HG03520 (cell line): ENCODE results near the gene LRP2BP.

Experiments used
- ATAC-seq: cut with Tn5 transposase; IDR thresholded peaks from one replicate; pipeline ENCODE4 v1.9.1; 2021; ENCODE audit warnings: mild to moderate bottlenecking, moderate library complexity; ENCODE audit not compliant: unreplicated experiment

Gene LRP2BP

DNA sequence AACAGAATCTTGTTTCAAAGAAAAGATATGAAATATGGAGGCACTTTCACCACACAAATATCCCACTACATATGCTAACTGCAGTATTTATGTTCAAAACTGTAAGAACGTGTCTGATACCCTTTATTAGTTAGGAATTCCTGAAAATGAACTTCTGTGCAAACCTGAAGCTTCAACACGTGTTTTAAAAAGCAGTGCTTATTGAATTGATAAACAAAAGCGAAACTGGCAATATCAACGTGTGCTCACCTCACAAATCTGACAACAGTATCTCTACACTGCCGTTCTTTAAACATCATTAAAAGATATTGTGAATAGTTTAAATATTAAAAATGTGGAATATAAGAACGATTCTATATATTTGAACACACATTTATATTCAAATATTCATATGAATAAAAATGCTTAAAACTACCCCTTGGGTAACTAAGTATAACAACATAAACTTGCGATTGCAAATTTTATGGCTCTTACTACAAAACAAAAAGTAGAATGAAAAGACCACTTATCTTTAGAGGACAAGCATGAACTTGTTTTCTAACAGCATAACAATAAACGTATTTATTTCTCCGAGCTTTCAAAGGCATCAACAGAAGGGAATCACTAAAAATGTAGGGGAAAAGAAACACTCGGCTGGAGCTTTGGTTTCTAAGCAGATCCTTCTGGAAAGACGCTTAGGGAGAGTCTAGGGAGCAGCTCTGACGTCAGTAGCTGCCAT lies at the start of gene LRP2BP:
TSS of gene LRP2BP (minus strand) at position 687 of the 718 bp plus-strand sequence. CDS start 17,738 bp downstream, outside the sequence.
- no peak for ATAC-seq

DNA sequence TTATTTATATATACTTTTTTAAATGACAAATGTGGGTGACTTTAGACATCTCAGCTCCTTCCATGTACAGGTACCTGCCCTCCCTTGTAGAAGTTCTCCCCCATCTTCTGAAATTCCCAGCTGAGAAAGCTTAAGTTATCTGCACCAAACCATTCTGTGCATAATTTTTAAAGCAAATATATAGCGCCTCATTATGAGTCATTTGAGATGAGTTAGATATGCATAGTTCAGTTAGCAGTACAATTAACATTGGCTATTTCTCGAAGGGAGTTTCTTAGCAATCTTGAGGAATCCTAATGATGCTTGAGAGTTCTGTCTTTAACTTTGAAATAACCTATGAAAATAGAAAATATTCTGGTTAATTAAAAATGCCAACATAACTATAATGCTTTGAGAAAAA lies 49.5 kb upstream of the LRP2BP start:
- ATAC-seq: no peak

DNA sequence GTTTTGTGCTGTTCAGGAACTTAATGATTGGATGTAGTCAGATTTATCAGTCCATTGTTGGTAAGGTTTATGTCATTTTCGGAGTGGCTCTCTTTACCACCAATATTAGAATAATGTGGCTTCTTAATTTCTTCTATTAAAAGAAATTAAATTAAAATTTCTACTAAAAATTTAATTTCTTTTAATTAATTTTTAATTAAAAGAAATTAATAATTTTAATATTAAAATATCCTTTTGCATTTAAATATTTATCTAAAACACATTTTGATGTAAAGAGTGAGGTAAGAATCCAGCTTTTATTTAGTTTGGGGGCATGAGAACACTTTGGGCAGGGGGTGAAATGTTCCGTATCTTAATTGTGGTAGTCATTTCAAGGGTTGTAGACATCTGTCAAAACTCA lies 45.8 kb upstream of the LRP2BP start:
- ATAC-seq: no peak

DNA sequence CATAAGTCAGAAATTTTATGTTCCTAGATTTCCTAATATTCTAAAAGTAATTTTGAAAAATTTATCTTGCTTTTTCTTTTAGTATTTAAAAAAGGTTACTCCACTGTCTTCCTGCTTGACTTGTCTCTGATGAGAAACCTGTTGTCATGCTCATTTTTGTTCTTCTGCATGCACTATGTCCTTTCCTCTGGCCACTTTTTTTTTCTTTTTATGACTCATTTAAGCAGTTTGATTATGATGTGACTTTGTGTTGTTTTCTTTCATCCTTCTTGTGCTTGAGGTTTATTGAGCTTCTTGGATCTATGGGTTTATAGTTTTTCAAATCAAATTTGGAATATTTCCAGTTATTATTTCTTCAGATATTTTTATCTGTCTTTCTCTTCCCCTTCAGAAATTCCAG lies 42.1 kb upstream of the LRP2BP start:
- ATAC-seq: no peak

DNA sequence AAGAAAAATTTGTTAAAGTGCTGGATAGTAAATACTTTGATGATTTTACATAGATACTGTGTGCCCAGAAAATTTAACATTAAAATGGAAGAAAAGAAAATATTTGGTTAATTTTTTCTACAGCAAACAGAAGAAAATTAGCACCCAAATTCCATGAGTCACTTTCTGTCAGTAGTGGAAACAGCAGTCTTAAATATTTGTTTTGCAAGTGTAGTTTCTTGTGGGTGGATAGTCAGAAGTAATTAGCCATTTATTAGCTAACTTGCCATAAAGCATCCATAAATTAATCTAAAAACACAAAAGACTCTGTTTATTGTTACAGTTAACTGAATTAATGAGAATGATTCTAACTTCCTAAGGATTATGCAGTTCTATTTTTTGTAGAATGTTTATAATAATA lies 39.7 kb upstream of the LRP2BP start:
- no peak for ATAC-seq

DNA sequence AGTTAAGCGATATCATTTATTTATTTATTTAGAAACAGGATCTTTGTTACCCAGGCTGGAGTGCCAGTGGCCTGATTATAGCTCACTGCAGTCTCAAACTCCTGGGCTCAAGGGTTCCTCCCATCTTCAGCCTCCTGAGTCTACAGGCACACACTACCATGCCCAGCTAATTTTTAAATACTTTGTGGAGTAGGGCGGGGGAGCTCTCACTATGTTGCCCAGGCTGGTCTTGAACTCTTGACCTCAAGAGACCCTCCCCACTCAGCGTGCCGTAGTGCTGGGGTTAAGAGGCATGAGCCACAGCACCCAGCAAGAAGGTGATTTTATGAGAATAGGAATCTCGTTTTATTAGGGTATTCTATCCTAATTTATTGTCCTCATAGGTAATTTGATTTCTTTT lies 33.9 kb upstream of the LRP2BP start:
- no peak for ATAC-seq

DNA sequence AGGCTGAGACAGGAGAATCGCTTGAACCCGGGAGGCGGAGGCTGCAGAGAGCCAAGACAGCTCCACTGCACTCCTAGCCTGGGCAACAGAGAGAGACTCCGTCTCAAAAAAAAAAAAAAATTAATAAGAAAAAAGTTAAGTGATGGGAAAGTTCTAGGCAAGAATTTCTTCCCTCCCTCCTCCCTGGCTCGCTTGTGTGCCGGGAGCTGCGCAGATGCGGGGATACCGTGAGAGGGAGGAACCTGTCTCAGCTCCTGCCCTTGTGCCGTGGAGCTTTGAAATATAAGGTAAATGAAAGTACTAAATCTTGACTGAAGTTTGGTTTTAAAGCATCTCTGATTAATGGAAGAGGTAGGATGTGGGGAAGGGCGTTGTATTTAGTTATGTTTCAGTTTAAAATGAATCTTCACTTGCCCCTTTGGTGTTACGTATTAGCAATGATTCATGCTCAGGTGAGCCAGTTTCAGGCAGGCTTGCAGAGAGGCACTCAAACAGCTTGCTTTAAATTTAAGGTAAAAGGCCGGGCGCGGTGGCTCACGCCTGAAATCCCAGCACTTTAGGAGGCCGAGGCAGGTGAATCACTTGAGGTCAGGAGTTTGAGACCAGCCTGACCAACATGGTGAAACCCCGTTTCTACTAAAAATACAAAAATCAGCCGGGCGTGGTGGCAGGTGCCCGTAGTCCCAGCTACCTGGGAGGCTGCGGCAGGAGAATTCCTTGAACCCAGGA lies 31.4 kb upstream of the LRP2BP start:
- ATAC-seq: no peak

DNA sequence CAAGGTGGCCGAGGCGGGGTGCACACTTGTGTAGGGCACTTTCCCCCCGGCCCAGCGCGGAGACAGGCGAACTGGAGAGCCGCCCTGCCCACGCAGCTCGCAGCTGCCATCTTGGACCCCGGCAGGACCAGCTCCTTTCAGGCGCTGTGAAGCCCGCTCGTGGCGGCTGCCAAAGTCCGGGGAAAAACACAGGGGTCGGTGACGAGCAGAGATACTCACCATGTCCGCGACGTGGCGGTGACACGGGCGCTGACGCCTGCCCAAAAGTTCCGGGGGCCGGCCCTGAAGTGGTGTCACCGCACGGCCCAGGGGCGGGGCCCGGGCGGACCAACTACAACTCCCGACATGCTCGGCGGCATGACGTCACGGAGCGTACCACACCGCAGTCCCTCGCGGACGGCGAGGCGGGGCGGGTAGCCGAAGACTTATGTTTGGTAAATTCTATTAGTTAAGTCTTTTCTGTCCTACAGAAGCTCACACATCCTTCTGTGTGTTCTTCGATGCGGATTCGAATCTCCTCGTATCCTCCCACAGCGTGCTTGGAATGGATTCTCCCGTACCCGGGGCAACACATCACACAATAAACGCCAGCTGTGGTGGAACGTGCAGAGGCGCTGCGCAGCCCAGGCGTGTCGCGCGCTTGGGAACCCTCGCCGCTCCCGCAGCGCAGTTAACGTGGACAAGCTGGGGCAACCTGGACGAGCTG lies 30.1 kb upstream of the LRP2BP start, which contains the start of gene UFSP2:
TSS of gene UFSP2 (minus strand) at position 318 of the 706 bp plus-strand sequence. CDS start at position 222, 96 bp downstream.
- ATAC-seq: peak; percentile 91

DNA sequence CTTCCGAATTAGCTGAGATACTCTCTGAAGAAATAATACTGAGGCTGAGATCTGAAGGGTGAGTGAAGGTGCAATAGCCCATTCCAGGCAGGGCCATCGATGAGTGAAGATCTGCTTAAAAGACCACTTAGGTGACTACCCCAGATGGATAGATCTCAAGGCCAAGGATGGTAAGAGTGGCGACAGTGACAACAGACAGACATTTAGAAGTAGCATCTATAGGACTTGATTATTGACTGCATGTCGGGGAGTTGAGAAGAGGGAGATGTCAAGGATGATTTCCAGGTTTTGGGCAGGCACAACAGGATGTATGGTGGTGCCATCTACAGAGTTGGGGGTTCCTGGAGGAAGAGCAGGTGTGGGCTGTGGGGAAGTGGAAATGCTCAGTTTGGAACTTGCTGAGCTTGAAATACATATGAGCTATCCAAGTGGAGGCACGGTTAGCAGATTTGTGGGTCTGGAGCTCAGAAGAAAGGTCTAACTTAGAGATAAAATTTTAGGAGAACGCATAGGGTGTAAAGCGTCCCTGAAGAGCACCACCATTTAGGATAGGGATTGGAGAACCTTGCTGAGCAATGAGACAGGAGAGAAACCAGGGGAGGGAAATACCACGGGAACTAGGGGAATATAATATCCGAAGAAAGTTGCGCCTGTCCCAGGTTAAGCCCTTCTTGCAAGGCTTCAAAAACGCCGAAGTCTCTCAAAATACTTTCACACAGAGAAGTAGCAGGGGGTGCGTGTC lies 29.4 kb upstream of the LRP2BP start:
- no peak for ATAC-seq

DNA sequence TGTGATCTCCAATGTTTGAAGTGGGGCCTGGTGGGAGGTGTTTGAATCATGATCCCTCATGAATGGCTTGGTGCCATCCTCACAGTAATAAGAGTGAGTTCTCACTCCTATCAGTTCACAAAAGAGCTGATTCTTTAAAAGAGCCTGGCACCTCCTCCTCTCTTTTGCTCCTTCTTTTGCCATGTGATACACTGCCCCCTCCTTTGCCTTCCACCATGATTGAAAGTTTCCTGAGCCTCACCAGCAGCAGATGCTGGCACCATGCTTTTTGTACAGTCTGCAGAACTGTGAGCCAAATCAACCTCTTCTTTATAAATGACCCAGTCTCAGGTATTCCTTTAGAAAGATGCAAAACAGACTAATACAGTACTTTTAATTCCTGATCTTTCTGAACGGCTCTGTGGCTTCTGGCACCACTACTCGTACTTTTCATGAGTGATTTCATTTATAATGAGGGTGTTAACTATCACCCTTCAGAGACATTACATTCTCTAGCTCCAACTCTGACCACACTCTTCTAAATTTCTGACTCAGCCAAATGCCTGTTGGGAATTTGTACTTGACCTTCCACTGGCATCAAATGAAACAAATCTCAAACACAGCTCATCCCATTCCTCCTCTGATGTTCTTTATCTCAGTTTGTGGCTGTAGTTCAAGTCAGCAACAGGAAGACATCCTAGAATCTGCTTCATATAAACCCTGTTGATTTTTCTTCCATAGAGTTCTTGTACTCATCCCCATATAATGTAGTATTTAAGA lies 25.8 kb upstream of the LRP2BP start:
- no peak for ATAC-seq

DNA sequence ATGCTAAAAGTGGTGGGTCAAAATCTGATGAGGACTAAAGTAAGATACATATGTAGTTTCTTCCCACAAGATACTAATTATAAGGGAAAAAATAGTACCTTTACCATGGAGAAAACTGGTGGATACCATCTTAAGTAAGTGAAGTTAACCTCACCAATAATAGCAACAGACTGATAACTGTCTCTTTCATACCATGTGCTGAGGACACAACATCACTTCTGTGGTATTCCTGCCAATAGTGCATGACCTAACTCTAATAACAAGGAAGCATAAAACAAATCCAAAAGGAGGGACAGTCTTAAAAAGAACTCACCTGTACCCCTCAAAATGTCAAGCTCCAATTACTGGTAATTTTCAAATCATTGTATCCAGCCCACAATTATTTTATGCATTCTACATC lies 21.2 kb upstream of the LRP2BP start:
- ATAC-seq: no peak

DNA sequence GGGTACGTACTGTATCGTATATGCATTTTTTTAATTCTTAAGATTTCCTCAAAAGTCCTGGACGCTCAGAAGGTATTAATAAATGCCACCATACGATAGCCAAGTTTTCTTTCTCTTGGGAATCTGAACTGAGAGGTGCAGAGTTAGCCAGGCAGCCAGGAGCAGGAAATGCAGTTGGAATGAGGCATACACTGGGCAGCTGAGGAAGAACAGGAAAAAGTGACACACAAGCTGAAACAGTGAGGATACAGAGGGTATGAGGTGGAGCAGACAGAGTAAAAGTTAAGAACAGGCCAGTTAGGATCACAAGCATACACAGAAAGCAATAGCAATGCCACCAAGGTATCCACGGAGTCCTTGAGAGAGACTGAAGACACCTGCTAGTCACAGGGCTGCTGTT lies 16.7 kb upstream of the LRP2BP start:
- no peak for ATAC-seq

DNA sequence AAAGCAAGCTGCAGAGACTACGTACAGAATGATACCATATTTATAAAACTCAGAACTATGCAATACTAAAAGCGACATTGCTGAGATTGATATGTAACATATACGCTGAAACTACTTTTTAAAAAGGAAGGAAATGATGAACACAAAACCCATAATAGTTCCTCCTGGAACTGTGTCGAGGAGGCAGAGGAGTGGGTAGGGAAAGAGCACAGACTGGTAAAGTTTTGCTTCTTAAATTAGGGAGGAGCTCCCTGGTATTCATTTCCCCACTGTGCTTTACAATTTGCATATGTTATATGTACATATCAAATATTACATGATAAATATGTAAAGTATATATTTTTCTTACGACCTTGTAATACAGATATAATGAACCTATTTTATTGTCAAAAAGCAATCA lies 16.1 kb upstream of the LRP2BP start:
- ATAC-seq: no peak

DNA sequence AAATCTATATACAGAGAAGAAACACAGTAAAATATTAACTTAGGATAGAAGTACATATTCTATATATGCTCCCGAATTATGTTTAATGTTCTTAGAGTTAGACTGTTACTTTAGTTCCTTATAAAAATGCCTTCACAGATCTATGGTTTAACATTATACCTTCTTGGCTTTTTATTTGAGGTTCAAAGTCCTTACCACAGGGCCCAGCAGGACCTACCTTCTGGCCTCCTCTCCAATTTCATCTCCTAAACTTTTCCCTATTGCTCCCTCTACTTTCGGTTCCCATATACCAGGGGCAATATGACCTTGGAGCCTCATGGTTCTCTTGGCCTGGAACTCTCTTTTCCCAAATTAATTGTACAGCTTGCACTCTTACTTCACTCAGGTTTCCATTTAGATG lies 12.7 kb upstream of the LRP2BP start:
- ATAC-seq: no peak

DNA sequence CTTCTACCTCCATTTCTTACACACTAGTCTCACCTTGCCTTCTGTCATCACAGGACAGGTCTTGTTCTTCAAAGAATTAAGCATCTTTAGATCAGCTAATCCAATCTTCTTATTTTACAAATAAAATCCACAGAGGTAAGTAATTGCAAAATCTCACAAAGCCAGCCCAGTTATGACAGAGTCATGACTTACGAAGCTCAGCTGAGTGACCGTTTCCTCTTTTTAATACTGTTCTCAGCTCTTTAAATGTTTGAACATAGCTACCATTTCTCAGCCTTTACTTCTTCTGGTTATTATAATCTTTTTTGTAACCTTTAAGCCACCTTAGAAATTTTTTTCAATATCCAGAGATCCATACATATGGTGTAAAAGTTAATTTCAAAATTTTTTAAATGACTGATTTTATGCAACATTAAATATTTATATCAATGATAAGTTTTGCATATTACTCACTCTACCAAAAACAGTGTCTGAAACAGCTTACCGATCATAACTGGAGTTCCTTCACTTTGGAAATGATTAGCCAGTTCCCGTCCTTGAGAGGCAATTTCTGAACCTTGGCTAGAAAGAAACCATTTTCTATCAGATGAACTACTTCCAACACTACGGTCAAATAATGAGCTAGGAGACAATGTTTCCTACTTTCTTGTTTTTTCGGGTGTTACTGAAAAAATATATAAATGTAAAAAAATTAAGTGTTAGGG lies 9.7 kb upstream of the LRP2BP start:
- peak; percentile 70 for ATAC-seq

DNA sequence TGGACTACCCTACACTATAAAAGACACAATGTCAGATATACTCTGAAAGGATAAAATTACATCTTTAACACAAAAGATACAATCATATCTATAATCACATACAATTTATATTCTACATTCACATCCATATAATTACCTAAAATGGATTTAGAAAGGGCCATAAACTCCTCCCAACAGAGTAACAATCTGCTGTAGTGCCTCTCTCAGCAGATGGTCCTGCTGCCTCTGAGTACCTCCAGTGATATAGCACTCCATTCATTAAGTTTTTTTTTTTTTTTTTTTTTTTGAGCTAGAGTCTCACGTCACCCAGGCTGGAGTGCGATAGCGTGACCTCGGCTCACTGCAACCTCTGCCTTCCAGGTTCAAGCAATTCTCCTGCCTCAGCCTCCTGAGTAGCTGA lies 8.3 kb upstream of the LRP2BP start:
- no peak for ATAC-seq

DNA sequence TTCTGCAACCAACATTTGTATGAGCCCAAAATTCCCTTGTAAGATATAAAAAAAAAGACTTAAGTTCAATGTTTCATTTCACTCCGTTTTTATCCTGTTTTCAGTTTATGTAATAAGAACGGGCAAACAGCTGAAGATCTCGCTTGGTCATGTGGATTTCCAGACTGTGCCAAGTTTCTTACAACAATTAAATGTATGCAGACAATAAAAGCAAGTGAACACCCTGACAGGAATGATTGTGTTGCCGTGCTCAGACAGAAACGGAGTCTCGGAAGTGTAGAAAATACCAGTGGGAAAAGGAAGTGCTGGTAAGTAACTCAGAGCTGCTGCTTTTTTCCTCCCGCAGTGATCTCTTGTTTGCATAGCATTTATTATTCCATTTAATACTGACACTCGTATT lies 3.7 kb upstream of the LRP2BP start:
- no peak for ATAC-seq

DNA sequence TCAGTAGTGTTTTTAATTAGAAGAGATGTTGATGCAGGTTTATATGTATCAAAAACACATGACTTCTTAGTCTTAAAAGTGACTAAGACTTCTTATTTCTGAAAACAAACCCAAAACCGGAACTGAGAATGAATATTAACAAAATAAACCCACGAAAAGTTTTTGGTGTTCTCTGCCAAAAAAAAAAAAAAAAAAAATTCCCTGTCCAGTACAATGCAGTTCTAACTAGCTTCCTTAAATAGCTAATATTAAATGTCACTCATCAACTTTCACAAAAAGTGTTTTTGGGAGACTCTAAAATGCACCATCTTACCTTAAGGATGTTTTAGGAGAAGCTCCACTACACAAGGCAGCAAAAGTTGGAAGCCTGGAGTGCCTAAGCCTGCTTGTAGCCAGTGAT lies 2.9 kb upstream of the LRP2BP start:
- no peak for ATAC-seq

DNA sequence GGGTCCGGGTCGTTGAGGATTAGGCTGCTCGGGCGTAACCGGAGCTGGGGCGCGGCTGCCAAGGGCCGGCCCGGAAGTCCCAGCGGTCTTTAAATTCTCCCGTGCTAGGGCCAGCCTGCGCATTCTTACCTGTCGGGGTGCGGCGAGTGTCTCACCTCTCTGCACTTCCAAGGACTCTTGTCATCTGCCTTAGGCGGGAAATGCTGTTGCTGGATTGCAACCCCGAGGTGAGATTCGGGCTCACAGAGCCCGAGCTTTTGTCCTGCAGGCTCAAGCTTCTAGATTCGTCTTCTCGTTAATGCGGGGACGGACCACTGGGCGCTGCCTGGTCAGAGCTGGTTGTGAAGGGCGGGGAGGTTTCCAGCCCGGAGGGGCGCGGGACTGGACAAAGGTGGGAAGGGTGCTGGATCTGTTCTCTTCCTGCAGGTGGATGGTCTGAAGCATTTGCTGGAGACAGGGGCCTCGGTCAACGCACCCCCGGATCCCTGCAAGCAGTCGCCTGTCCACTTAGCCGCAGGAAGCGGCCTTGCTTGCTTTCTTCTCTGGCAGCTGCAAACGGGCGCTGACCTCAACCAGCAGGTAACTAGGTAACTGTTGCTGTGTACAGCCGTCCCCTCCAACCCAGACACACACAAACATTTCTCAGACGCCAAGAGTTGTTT lies 1.1 kb upstream of the LRP2BP start, which contains the start of gene ANKRD37:
TSS of gene ANKRD37 (plus strand) at position 118 of the 662 bp plus-strand sequence. CDS start at position 201, 83 bp downstream.
- ATAC-seq: no peak
